Heart left ventricle (tissue), 16 donors: ENCODE results near the gene FLYWCH2. TPM values are rescaled to one million over a fixed set of nuclear protein-coding genes. Genes with fewer than 3 reads are reported as not detected.

Experiments used
- ATAC-seq, 4 donors: fragments of 200-7000 bp; cut with Tn5 transposase; one replicate each; pipeline ENCODE4 v1.9.1; 2020 to 2022; ENCODE audit warnings: moderate library complexity in 4 of 4, mild to moderate bottlenecking in 3 of 4, moderate number of reproducible peaks in 1 of 4
- DNase-seq, 5 donors: peaks; one replicate each; pipeline ENCODE4 v3.0.0-alpha.2; 2020
- H3K27ac ChIP-seq, 12 donors: fragments of 200-600 bp; sonication (generic) in 4 of 12; one replicate each; pipeline versions ENCODE4 v1.5.0 to v1.8.0; 2016 to 2022; ENCODE audit warnings: mild to moderate bottlenecking in 2 of 12
- H3K27me3 ChIP-seq, 9 donors: fragments of 200-600 bp; sonication (generic) in 2 of 9; one replicate each; pipeline versions ENCODE4 v1.5.1 to v1.8.0; 2016 to 2022; ENCODE audit warnings: mild to moderate bottlenecking in 3 of 9
- H3K36me3 ChIP-seq, 9 donors: fragments of 200-600 bp; sonication (generic) in 2 of 9; one replicate each; pipeline versions ENCODE4 v1.5.0 to v1.8.0; 2018 to 2022; ENCODE audit warnings: mild to moderate bottlenecking in 2 of 9
- H3K4me1 ChIP-seq, 12 donors: fragments of 200-600 bp; sonication (generic) in 4 of 12; one replicate each; pipeline versions ENCODE4 v1.5.0 to v1.8.0; 2016 to 2022; ENCODE audit warnings: mild to moderate bottlenecking in 3 of 12
- H3K4me3 ChIP-seq, 12 donors: fragments of 200-600 bp; sonication (generic) in 4 of 12; one replicate each; pipeline versions ENCODE4 v1.5.0 to v1.8.0; 2017 to 2022; ENCODE audit warnings: mild to moderate bottlenecking in 9 of 12, moderate library complexity in 4 of 12
- H3K9me3 ChIP-seq, 12 donors: fragments of 200-600 bp; sonication (generic) in 4 of 12; one replicate each; pipeline versions ENCODE4 v1.5.0 to v1.8.0; 2016 to 2022; ENCODE audit warnings: mild to moderate bottlenecking in 1 of 12
- POLR2A ChIP-seq, 2 donors: fragments of 450-650 bp; IDR thresholded peaks; one replicate each; pipeline ENCODE4 v1.6.1; 2017; ENCODE audit warnings: antibody characterized with exemption in 2 of 2, mild to moderate bottlenecking in 2 of 2, moderate library complexity in 2 of 2
- WGBS, 4 donors: extraction: QIAGEN DNeasy Blood & Tissue Kit in 2 of 4; methylation state at CpG; one replicate each; pipeline versions ENCODE4 v1.1.5 to v1.1.7; 2013 to 2018; 5-methylcytosine and 5-hydroxymethylcytosine counted together
- intact Hi-C, 10 donors: fragments of 100-400 bp; cut with DNase I; formaldehyde crosslinking; loops; one replicate each; pipeline versions ENCODE4 v1.11.1 to v1.14.2; 2022
- polyA plus RNA-seq, 2 donors: library from polyadenylated mRNA; stranded (reverse); fragments of 200-250 nt; gene quantifications; one replicate each; pipeline ENCODE4 v1.2.3, GENCODE V29; 2013
- total RNA-seq, 9 donors: library from RNA; depleted of rRNA in 2 of 9; stranded (reverse); fragments of >200 nt in 2 of 9; fragmentation: NEBNext Ultra II Directional in 3 of 9; extraction: Animal tissue kit (Norgen Biotek cat#: 25700) in 3 of 9; gene quantifications; one replicate each; pipeline versions ENCODE4 v1.1.0 to v1.2.4, GENCODE V29; 2016 to 2023
- TF ChIP-seq, protein P1 (sequence below), 12 donors: fragments of 200-600 bp; sonication (generic) in 4 of 12; IDR thresholded peaks; one replicate each; pipeline versions ENCODE4 v1.5.0 to v1.8.0; 2018 to 2022; ENCODE audit warnings: antibody characterized with exemption in 12 of 12, mild to moderate bottlenecking in 5 of 12
- donor health status: ischemic (EF 13 %, LVEDD 7.1; RV severe dilation, severe dysfunction).
- donor health status: healthy with polysubstance abuse.
- donor health status: DM: no; HTN: yes; CAD: no.
- donor health status: DM: no; HTN: no; CAD: no.
- donor health status: ischemic (EF 25% LVEDD 6.9; RV normal size, moderate dysfunction).
- donor health status: ischemic (EF 25% LVEDD 5.7; RV mildly dilated, moderate dysfunction).
- donor health status: healthy.
- donor health status: DM: yes; HTN: yes; CAD: no.
- donor health status: ischemic (EF 35%, LVEDD 5.7; RV mildly dilated, moderate dysfunction).
- donor health status: nonischemic (EF 11% LVEDD 7.7; RV severe dilation, severe dysfunction).
- donor health status: DM: yes; HTN: yes; CAD: no.
- donor health status: PGD.
- donor health status: ischemic (EF 29% LVEDD 5.4; RV normal size, mild dysfunction).
- donor health status: nonischemic (EF 23%, LVEDD 6.1; RV moderate dilation, normal function).

The FLYWCH2 gene
- total and polyA plus RNA-seq, 11 donors = 20.1 to 64.1 (median 23.7) TPM

DNA sequence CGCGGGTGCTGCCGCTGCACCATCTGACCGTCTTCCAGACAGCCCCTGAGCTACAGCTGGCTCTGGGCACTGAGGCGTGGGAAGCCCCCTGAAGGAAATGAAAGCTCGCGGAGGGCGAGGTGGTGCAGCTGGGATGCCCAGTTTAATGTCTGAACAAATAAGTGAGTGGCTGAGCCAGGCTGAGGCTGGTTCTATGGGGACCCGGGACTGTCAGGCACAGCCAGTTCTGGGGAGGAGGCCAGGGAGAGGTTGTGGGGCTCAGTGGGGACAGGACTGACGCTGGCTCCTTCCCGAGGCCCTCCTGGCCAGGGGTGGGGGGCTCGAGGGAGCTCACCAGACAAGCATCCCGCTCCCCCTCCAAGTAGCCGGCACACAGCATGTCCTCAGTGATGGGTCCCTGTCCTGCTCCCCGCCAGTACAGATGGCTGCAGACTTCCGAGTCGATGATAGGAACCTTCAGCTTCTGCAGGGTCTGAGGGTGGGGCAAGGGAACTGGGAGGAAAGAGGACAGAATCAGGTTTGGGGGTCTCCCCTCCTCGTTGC, 29.4 kb upstream of the FLYWCH2 start:
- peaks cover 0 to 8% (median 0%) of the 10 kb centered on the region in 12 donors for H3K4me1 ChIP-seq
- ATAC-seq (no peak), DNase-seq (no peak)
- intact Hi-C loops = loop anchor here in 2 of 10 donors (10.0 kb wide), 1 partner anchor 59 kb away; the partner anchor contains the start of gene PRSS41 (in 2 of the 2)
- no peak overlapping the region for H3K27ac ChIP-seq
- peaks cover 9 to 58% (median 31%) of the 10 kb centered on the region in 9 donors for H3K27me3 ChIP-seq
- WGBS, 4 donors = 71 to 81% (median 77%) methylated on average over 13 to 18 of the region's 18 CpGs
- H3K36me3 ChIP-seq = no peaks in the 10 kb centered on the region
- H3K9me3 ChIP-seq = peaks cover 0 to 13% (median 2%) of the 10 kb centered on the region in 12 donors
- no peak for TF ChIP-seq POLR2A (IDR thresholded peaks at IDR 0.05)
- TF ChIP-seq, protein P1, sequence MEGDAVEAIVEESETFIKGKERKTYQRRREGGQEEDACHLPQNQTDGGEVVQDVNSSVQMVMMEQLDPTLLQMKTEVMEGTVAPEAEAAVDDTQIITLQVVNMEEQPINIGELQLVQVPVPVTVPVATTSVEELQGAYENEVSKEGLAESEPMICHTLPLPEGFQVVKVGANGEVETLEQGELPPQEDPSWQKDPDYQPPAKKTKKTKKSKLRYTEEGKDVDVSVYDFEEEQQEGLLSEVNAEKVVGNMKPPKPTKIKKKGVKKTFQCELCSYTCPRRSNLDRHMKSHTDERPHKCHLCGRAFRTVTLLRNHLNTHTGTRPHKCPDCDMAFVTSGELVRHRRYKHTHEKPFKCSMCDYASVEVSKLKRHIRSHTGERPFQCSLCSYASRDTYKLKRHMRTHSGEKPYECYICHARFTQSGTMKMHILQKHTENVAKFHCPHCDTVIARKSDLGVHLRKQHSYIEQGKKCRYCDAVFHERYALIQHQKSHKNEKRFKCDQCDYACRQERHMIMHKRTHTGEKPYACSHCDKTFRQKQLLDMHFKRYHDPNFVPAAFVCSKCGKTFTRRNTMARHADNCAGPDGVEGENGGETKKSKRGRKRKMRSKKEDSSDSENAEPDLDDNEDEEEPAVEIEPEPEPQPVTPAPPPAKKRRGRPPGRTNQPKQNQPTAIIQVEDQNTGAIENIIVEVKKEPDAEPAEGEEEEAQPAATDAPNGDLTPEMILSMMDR (IDR thresholded peaks at IDR 0.05) = no peak
- H3K4me3 ChIP-seq = no peak overlapping the region

DNA sequence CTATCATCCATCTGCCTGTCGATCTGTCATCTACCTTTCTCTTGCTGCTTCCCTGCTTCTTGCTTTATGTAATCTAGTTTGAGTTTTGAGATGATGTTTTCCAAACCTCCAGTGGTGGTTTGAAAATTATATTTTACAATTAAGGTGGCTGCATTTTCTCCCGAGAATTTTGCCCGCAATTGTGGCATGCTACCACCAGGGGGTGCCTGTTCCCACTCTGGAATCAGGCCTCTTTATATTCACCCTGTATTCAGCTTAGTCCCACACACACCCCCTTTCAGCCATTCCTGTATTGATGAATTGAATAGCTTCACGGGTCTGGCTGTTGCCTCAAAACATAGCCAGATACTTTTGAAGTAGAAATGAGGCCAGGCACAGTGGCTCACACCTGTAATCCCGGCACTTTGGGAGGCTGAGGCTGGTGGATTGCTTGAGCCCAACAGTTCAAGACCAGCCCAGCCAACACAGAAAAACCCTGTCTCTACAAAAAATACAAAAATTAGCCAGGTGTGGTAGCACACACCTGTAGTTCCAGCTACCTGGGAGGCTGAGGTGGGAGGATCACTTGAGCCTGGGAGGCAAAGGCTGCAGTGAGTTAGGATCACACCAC, 28.2 kb upstream of the FLYWCH2 start:
- Histone ChIP-seq H3K27ac (no peak overlapping the region), H3K27me3 (peaks cover 13 to 59% (median 39%) of the 10 kb centered on the region in 9 donors), H3K4me1 (peaks cover 0 to 8% (median 0%) of the 10 kb centered on the region in 12 donors), H3K36me3 (no peaks in the 10 kb centered on the region), H3K9me3 (peaks cover 0 to 13% (median 2%) of the 10 kb centered on the region in 12 donors), H3K4me3 (no peak overlapping the region)
- 57 to 67% (median 60%) methylated on average over 5 of the region's 5 CpGs for WGBS, 4 donors
- TF ChIP-seq, protein P1 (IDR thresholded peaks at IDR 0.05) = peak in 5 of 12 donors; percentile 22 to 32 (median 27)
- TF ChIP-seq POLR2A (IDR thresholded peaks at IDR 0.05) = no peak
- intact Hi-C loops = loop anchor here in 2 of 10 donors (10.0 kb wide), 1 partner anchor 60 kb away; the partner anchor contains the start of gene PRSS41 (in 2 of the 2)
- DNase-seq (no peak), ATAC-seq (no peak)

DNA sequence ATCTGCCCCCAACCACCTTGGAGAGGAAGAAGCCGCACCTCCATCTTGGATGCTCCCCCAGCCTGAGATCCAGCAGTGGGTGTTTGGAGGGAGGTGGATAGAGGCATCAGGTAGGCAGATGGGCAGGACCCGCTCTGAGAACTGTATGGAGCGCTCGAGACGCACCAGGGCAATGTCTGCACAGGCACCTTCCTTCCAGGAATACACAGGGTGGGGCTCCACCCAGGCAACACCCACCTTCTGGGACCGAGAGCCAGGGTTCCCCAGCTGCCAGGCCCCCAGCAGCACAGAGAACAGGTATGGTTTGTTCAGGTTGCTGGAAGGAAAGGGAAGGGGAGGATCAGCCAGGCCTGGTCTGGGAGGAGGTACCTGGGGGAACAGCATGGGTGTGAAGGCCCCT, 27.5 kb upstream of the FLYWCH2 start:
- WGBS, 4 donors = 69 to 86% (median 82%) methylated on average over 4 to 6 of the region's 6 CpGs
- no peaks in the 10 kb centered on the region for H3K36me3 ChIP-seq
- peaks cover 0 to 13% (median 2%) of the 10 kb centered on the region in 12 donors for H3K9me3 ChIP-seq
- H3K4me3 ChIP-seq = no peak overlapping the region
- peaks cover 0 to 8% (median 0%) of the 10 kb centered on the region in 12 donors for H3K4me1 ChIP-seq
- H3K27ac ChIP-seq = no peak overlapping the region
- peaks cover 13 to 60% (median 44%) of the 10 kb centered on the region in 9 donors for H3K27me3 ChIP-seq
- ATAC-seq = no peak
- no peak for DNase-seq
- intact Hi-C loops = loop anchor here in 2 of 10 donors (10.0 kb wide), 1 partner anchor 61 kb away; the partner anchor contains the start of gene PRSS41 (in 2 of the 2)
- no peak for TF ChIP-seq POLR2A (IDR thresholded peaks at IDR 0.05)
- TF ChIP-seq, protein P1 (IDR thresholded peaks at IDR 0.05) = no peak

DNA sequence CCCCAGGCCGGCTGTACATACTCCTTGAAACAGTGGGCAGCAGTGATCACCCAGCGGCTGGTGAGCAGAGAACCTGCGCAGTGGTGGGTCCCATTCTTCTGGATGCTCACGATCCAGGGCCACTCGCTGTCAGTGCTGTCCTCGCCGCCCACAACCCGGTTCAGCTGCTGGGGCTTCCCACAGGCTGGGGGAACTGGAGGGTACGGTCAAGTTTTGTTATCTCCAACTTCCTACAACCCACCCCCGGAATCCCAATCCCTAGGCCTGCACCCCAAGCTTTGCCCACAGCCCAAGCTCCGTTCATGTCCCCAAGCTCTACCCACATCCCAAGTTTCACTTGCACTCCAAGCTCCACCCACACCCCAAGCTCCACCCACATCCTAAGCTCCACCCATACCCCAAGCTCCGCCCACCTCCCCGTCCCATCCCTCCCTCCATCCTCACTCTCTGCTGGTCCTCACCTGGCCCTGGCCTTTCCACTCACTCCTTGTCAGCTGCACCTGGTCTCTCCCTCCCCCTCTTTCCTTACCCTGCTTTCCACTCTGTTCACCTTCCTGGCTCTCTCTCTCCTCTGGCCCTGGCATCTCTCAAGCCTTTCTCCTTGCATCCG, 26.8 kb upstream of the FLYWCH2 start:
- Histone ChIP-seq H3K36me3 (no peaks in the 10 kb centered on the region), H3K4me1 (peaks cover 0 to 8% (median 0%) of the 10 kb centered on the region in 12 donors), H3K9me3 (peaks cover 0 to 18% (median 2%) of the 10 kb centered on the region in 12 donors), H3K4me3 (no peak overlapping the region), H3K27ac (no peak overlapping the region), H3K27me3 (peaks cover 13 to 62% (median 39%) of the 10 kb centered on the region in 9 donors)
- ATAC-seq (no peak), DNase-seq (no peak)
- TF ChIP-seq POLR2A (IDR thresholded peaks at IDR 0.05) = no peak
- TF ChIP-seq, protein P1 (IDR thresholded peaks at IDR 0.05) = no peak
- 77 to 84% (median 82%) methylated on average over 14 of the region's 14 CpGs for WGBS, 4 donors
- intact Hi-C loops = loop anchor here in 2 of 10 donors (10.0 kb wide), 1 partner anchor 61 kb away; the partner anchor contains the start of gene PRSS41 (in 2 of the 2)
